Measurements from ENCODE around the gene GPATCH8. TPM values are rescaled to one million over a fixed set of nuclear protein-coding genes. Genes with fewer than 3 reads are reported as not detected.

The GPATCH8 gene
- polyA plus RNA-seq, 1 of the 3 experiments (the other 2 are of a cell fraction), result 12.7 TPM

DNA sequence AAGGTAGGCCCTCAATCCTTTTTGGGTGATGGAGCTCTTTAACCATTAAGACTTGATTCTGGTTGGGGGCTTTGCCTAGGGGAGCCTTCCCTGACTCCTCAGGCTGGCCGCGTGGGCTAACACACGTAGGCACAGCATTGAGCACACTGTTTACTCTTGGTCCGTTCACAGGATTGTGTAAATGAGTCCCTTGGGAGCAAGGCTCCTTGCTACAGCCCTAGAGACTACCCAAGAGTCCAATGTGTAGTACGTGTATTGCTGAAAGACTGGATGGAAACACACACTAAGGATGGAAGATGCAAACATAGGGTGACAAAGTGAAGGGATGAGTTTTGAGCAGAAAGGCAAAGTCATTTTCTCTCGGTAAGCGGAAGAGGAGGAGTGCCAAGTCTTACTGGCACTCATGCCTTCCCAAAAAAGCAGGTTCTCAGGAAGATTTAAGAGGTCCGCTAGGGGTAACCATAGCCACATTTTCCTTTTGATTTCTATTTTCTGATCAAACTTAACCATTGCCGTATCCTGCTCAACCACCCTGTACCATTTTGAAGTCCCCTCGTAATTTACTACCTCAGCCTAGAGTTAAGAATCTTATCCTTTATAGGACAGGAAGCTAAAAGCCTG lies 112.8 kb downstream of the GPATCH8 start:
- no peaks in the 10 kb centered on the region for H3K9me3 ChIP-seq
- no peak overlapping the region for H3K4me3 ChIP-seq (ENCODE audit: low read depth in 2 of 2, low read length in 1 of 2)
- peaks cover 9% of the 10 kb centered on the region for H3F3A ChIP-seq (replicated peaks; ENCODE audit: insufficient read depth)
- H3K9ac ChIP-seq, result no peak overlapping the region
- DNase-seq, result no peak
- POLR2A ChIA-PET, result no interaction called here
- no peak overlapping the region for H3K4me2 ChIP-seq
- no peaks in the 10 kb centered on the region for H3K9me2 ChIP-seq
- no peak overlapping the region for H3K27ac ChIP-seq (ENCODE audit: low read depth in 2 of 2, low read length in 1 of 2)
- no peaks in the 10 kb centered on the region for H3K79me2 ChIP-seq (ENCODE audit: insufficient read depth)
- H3K27me3 ChIP-seq (ENCODE audit: insufficient read depth), result no peaks in the 10 kb centered on the region
- peaks cover 0 to 8% of the 10 kb centered on the region in 2 experiments; a peak in 1 of 4 replicates for H3K4me1 ChIP-seq (ENCODE audit: control insufficient read depth in 1 of 2, insufficient read depth in 2 of 2, low read depth in 1 of 2, low read length in 1 of 2)
- H3K36me3 ChIP-seq (replicated peaks in 1 of 2; ENCODE audit: control insufficient read depth in 1 of 2, insufficient read depth in 2 of 2, low read length in 1 of 2), result peaks cover 0 to 3% of the 10 kb centered on the region in 2 experiments
- CTCF ChIA-PET, result interaction anchor here (1.1 to 3.5 kb wide), 2 partner anchors 10 to 43 kb away, joined by 4 to 12 read pairs; no protein-coding TSS in a partner anchor
- H2AFZ ChIP-seq (ENCODE audit: low read depth), result no peak overlapping the region
- TF ChIP-seq, protein P1, sequence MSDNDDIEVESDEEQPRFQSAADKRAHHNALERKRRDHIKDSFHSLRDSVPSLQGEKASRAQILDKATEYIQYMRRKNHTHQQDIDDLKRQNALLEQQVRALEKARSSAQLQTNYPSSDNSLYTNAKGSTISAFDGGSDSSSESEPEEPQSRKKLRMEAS (IDR thresholded peaks at IDR 0.05; ENCODE audit: low read depth), result no peak
- TF ChIP-seq FOXJ3 (CRISPR knock-in tag; IDR thresholded peaks at IDR 0.05) (no peak), SMC3 (IDR thresholded peaks at IDR 0.05; ENCODE audit: low read depth, low read length) (no peak), POLR2AphosphoS5 (IDR thresholded peaks at IDR 0.05; ENCODE audit: low read depth, low read length) (no peak), EP300 (IDR thresholded peaks at IDR 0.05; ENCODE audit: borderline replicate concordance in 1 of 2, low read depth in 1 of 2, low read length in 1 of 2) (no peak), RFX5 (IDR thresholded peaks at IDR 0.05; ENCODE audit: low read length) (no peak), GATA2 (CRISPR knock-in tag; IDR thresholded peaks at IDR 0.05) (no peak), JUND (IDR thresholded peaks at IDR 0.05) (no peak)
- TF ChIP-seq, protein P2, sequence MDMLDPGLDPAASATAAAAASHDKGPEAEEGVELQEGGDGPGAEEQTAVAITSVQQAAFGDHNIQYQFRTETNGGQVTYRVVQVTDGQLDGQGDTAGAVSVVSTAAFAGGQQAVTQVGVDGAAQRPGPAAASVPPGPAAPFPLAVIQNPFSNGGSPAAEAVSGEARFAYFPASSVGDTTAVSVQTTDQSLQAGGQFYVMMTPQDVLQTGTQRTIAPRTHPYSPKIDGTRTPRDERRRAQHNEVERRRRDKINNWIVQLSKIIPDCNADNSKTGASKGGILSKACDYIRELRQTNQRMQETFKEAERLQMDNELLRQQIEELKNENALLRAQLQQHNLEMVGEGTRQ (IDR thresholded peaks at IDR 0.05; ENCODE audit: borderline replicate concordance, low read depth, low read length), result no peak
- TF ChIP-seq, protein P3, sequence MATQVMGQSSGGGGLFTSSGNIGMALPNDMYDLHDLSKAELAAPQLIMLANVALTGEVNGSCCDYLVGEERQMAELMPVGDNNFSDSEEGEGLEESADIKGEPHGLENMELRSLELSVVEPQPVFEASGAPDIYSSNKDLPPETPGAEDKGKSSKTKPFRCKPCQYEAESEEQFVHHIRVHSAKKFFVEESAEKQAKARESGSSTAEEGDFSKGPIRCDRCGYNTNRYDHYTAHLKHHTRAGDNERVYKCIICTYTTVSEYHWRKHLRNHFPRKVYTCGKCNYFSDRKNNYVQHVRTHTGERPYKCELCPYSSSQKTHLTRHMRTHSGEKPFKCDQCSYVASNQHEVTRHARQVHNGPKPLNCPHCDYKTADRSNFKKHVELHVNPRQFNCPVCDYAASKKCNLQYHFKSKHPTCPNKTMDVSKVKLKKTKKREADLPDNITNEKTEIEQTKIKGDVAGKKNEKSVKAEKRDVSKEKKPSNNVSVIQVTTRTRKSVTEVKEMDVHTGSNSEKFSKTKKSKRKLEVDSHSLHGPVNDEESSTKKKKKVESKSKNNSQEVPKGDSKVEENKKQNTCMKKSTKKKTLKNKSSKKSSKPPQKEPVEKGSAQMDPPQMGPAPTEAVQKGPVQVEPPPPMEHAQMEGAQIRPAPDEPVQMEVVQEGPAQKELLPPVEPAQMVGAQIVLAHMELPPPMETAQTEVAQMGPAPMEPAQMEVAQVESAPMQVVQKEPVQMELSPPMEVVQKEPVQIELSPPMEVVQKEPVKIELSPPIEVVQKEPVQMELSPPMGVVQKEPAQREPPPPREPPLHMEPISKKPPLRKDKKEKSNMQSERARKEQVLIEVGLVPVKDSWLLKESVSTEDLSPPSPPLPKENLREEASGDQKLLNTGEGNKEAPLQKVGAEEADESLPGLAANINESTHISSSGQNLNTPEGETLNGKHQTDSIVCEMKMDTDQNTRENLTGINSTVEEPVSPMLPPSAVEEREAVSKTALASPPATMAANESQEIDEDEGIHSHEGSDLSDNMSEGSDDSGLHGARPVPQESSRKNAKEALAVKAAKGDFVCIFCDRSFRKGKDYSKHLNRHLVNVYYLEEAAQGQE (IDR thresholded peaks at IDR 0.05; ENCODE audit: low read depth, low read length), result no peak
- TF ChIP-seq, protein P4, sequence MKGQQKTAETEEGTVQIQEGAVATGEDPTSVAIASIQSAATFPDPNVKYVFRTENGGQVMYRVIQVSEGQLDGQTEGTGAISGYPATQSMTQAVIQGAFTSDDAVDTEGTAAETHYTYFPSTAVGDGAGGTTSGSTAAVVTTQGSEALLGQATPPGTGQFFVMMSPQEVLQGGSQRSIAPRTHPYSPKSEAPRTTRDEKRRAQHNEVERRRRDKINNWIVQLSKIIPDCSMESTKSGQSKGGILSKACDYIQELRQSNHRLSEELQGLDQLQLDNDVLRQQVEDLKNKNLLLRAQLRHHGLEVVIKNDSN (IDR thresholded peaks at IDR 0.05; ENCODE audit: borderline replicate concordance, low read depth), result no peak
- TF ChIP-seq, protein P5, sequence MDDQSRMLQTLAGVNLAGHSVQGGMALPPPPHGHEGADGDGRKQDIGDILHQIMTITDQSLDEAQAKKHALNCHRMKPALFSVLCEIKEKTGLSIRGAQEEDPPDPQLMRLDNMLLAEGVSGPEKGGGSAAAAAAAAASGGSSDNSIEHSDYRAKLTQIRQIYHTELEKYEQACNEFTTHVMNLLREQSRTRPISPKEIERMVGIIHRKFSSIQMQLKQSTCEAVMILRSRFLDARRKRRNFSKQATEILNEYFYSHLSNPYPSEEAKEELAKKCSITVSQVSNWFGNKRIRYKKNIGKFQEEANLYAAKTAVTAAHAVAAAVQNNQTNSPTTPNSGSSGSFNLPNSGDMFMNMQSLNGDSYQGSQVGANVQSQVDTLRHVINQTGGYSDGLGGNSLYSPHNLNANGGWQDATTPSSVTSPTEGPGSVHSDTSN (IDR thresholded peaks at IDR 0.05), result no peak
- 94% methylated on average over 10 of the region's 10 CpGs for WGBS (ENCODE audit: low lambda C conversion rate)
- no peaks in the 10 kb centered on the region for H4K20me1 ChIP-seq (ENCODE audit: insufficient read depth)
